Gastrocnemius medialis (tissue), 4 donors: ENCODE results near the gene FAM118A. TPM values are rescaled to one million over a fixed set of nuclear protein-coding genes. Genes with fewer than 3 reads are reported as not detected.

Source experiments
- ATAC-seq, 2 donors: fragments of 150-250 bp; one replicate each; pipeline ENCODE4 v1.9.1; 2016
- DNase-seq, 2 donors: peaks; one replicate each; pipeline ENCODE4 v3.0.0-alpha.2; 2019
- H3K27ac ChIP-seq, 4 donors: fragments of 200-600 bp; sonication (generic); 1 replicate in 1 of 4; 2 replicates in 3 of 4; pipeline ENCODE4 v1.5.1; 2016 to 2018; ENCODE audit warnings: mild to moderate bottlenecking in 2 of 4, moderate library complexity in 1 of 4
- H3K27me3 ChIP-seq, 3 donors: fragments of 200-600 bp; sonication (generic) in 2 of 3; 1 replicate in 1 of 3; 2 replicates in 2 of 3; pipeline versions ENCODE4 v1.5.1 to v1.6.0; 2016 to 2019; ENCODE audit warnings: mild to moderate bottlenecking in 1 of 3, moderate library complexity in 1 of 3
- H3K36me3 ChIP-seq, 2 donors: fragments of 200-600 bp; sonication (generic) in 1 of 2; one replicate each; pipeline ENCODE4 v1.5.1; 2017 to 2018
- H3K4me1 ChIP-seq, 2 donors: fragments of 200-600 bp; sonication (generic) in 1 of 2; one replicate each; pipeline ENCODE4 v1.5.1; 2016 to 2017; ENCODE audit warnings: mild to moderate bottlenecking in 2 of 2
- H3K4me3 ChIP-seq, 4 donors: fragments of 200-600 bp; sonication (generic) in 3 of 4; 1 replicate in 1 of 4; 2 replicates in 3 of 4; pipeline ENCODE4 v1.5.1; 2016 to 2019; ENCODE audit warnings: mild to moderate bottlenecking in 2 of 4
- H3K9me3 ChIP-seq, 3 donors: fragments of 200-600 bp; sonication (generic) in 2 of 3; 1 replicate in 1 of 3; 2 replicates in 2 of 3; pipeline ENCODE4 v1.5.1; 2016 to 2019
- POLR2A ChIP-seq, 2 donors: fragments of 450-650 bp; IDR thresholded peaks; one replicate each; pipeline ENCODE4 v1.6.1; 2017; ENCODE audit warnings: antibody characterized with exemption in 2 of 2, mild to moderate bottlenecking in 2 of 2, moderate library complexity in 2 of 2
- in situ Hi-C, 4 donors: fragments of 200-750 bp; cut with MboI; loops; one replicate each; pipeline versions ENCODE4 v1.15.0 to v1.8.0; 2017; ENCODE audit warnings: low sequenced_read_pairs in 4 of 4
- intact Hi-C: fragments of 100-400 bp; cut with DNase I; formaldehyde crosslinking; loops from one replicate; pipeline ENCODE4 v1.15.1; 2023; ENCODE audit warnings: low total_unique reads
- total RNA-seq, 4 donors: library from RNA; depleted of rRNA; stranded (reverse); fragments of >200 nt; gene quantifications; one replicate each; pipeline versions ENCODE4 v1.1.0 to v1.2.3, GENCODE V29; 2016
- TF ChIP-seq, protein P1 (sequence below), 5 experiments: fragments of 450-650 bp in 3 of 5; fragments of 200-600 bp in 2 of 5; sonication (generic) in 2 of 5; IDR thresholded peaks in 4 of 5; conservative IDR thresholded peaks in 1 of 5; 1 replicate in 4 of 5; 2 replicates in 1 of 5; pipeline ENCODE4 v1.5.1; 2016 to 2019; ENCODE audit warnings: antibody characterized with exemption in 5 of 5, mild to moderate bottlenecking in 3 of 5, moderate library complexity in 3 of 5

Gene FAM118A
- total RNA-seq, 4 donors from 2014 or later = 4.1 to 30.0 (median 24.2) TPM

DNA sequence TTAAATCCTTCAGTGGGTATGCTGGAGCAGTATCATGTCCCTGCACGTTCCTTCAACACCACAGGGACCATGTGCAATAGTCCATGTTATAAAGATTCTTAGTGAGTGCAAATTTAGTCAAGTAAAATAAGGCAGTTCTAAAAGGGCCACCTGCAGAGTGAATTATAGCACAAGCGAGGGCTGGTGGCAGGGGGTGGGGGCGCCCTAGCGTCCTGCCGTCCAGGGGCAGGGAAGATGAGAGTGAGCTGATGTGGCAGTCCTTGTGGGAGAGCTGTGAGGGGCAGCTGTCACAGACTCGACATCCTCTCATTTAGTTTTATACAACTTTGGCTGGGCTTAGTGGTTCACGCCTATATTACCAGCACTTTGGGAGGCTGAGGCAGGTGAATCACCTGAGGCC is 29.1 kb downstream of the FAM118A start:
- Histone ChIP-seq H3K36me3 (peaks cover 0 to 28% of the 10 kb centered on the region in 2 donors), H3K9me3 (no peaks in the 10 kb centered on the region), H3K4me1 (peaks cover 38 to 48% of the 10 kb centered on the region in 2 donors), H3K27me3 (no peaks in the 10 kb centered on the region), H3K27ac (no peak overlapping the region), H3K4me3 (no peak overlapping the region)
- no peak for TF ChIP-seq POLR2A (IDR thresholded peaks at IDR 0.05)
- TF ChIP-seq, protein P1, sequence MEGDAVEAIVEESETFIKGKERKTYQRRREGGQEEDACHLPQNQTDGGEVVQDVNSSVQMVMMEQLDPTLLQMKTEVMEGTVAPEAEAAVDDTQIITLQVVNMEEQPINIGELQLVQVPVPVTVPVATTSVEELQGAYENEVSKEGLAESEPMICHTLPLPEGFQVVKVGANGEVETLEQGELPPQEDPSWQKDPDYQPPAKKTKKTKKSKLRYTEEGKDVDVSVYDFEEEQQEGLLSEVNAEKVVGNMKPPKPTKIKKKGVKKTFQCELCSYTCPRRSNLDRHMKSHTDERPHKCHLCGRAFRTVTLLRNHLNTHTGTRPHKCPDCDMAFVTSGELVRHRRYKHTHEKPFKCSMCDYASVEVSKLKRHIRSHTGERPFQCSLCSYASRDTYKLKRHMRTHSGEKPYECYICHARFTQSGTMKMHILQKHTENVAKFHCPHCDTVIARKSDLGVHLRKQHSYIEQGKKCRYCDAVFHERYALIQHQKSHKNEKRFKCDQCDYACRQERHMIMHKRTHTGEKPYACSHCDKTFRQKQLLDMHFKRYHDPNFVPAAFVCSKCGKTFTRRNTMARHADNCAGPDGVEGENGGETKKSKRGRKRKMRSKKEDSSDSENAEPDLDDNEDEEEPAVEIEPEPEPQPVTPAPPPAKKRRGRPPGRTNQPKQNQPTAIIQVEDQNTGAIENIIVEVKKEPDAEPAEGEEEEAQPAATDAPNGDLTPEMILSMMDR (IDR thresholded peaks at IDR 0.05 in 4 of 5, conservative IDR thresholded peaks at IDR 0.05 in 1 of 5) = no peak
- intact Hi-C loops (no loop called here), in situ Hi-C loops (no loop called here)
- no peak for ATAC-seq
- DNase-seq = no peak

DNA sequence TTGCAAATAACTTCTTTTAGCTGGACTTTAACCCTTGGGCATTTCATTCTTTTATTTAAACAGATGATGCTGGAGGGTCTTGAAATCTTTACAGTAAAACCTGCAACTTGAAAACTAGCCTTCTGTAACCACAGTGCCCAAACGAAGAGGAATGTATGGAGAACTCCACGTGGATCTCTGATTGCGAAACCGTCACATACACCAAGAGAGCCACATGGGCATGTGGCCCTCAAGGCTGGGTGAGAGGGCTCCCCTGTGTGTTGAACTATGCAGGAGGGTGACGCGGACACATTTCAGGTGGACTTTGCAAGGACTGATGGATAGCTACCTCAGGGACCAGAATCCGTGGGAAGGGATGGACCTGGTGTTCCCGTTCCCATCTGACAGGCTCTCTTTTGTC is 30.6 kb downstream of the FAM118A start:
- H3K4me1 ChIP-seq = peaks cover 25 to 32% of the 10 kb centered on the region in 2 donors
- H3K27me3 ChIP-seq = no peaks in the 10 kb centered on the region
- no peak for TF ChIP-seq POLR2A (IDR thresholded peaks at IDR 0.05)
- TF ChIP-seq, protein P1 (IDR thresholded peaks at IDR 0.05 in 4 of 5, conservative IDR thresholded peaks at IDR 0.05 in 1 of 5) = no peak
- no peak overlapping the region for H3K27ac ChIP-seq
- H3K9me3 ChIP-seq = no peaks in the 10 kb centered on the region
- peaks cover 0 to 39% of the 10 kb centered on the region in 2 donors for H3K36me3 ChIP-seq
- in situ Hi-C loops (no loop called here), intact Hi-C loops (no loop called here)
- DNase-seq (no peak), ATAC-seq (no peak)
- H3K4me3 ChIP-seq = no peak overlapping the region

DNA sequence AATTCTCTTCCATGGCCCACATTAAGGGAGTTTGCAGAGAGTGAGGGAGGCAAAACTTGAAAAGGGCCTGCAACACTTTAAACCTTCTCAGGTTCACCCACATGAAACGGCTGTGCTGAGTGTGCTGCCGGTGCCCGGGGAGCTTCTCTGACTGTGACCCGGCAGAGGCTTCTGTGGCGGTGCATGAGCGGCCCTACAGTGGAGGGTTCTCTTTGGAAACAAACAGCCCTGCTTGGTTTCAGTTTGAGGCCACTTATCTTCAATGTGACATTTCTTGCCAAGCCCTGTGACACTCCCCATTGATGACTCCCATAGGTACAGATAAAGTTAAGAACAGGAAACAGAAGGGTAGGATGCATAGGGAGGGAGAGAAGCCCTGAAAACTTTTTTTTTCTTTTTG is 31.8 kb downstream of the FAM118A start:
- in situ Hi-C loops = no loop called here
- H3K36me3 ChIP-seq = peaks cover 0 to 39% of the 10 kb centered on the region in 2 donors
- H3K9me3 ChIP-seq = no peaks in the 10 kb centered on the region
- peaks cover 14 to 21% of the 10 kb centered on the region in 2 donors for H3K4me1 ChIP-seq
- DNase-seq (no peak), ATAC-seq (no peak)
- H3K27ac ChIP-seq = no peak overlapping the region
- H3K4me3 ChIP-seq = no peak overlapping the region
- intact Hi-C loops = no loop called here
- TF ChIP-seq, protein P1 (IDR thresholded peaks at IDR 0.05 in 4 of 5, conservative IDR thresholded peaks at IDR 0.05 in 1 of 5) = no peak
- no peak for TF ChIP-seq POLR2A (IDR thresholded peaks at IDR 0.05)
- no peaks in the 10 kb centered on the region for H3K27me3 ChIP-seq

DNA sequence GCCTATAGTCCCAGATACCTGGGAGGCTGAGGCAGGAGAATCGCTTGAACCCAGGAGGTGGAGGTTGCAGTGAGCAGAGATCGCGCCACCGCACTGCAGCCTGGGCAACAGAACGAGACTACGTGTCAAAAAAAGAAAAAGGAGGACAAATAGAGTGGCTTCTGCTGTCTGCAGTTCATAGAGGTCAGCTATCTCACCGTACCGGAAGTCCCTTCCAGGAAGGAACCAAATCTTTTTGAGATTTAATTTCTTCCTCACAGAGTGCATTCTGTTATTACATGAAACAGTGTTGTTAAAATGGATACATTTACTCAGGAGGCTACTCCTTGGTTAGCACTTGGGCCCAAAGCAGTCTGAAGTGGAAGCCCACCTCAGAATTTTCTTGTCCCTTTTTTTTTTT is 33.4 kb downstream of the FAM118A start:
- Histone ChIP-seq H3K27me3 (no peaks in the 10 kb centered on the region), H3K9me3 (no peaks in the 10 kb centered on the region), H3K4me1 (peaks cover 0 to 4% of the 10 kb centered on the region in 2 donors), H3K36me3 (peaks cover 0 to 34% of the 10 kb centered on the region in 2 donors), H3K27ac (no peak overlapping the region), H3K4me3 (no peak overlapping the region)
- ATAC-seq = no peak
- TF ChIP-seq POLR2A (IDR thresholded peaks at IDR 0.05) = no peak
- TF ChIP-seq, protein P1 (IDR thresholded peaks at IDR 0.05 in 4 of 5, conservative IDR thresholded peaks at IDR 0.05 in 1 of 5) = no peak
- intact Hi-C loops = no loop called here
- no peak for DNase-seq
- in situ Hi-C loops = no loop called here

DNA sequence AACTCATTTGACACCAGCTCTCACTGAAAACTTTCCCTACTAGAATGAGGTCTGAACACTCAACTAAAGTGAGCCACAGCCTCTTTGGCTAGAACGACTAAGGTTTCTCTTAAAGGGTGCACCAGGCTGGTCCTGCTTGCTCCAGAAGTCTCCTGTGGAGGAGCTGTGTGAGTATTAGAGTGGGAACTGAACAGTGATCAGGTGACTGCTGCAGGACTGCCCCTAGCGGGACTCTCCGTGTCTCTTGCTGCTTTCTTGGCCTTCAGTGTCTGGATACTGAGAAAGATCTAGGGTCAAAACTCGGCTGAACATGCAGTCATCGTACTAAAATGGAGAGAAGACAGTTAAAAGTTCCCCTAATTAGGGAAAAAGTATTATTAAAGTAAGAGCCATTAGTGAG is 34.6 kb downstream of the FAM118A start:
- Histone ChIP-seq H3K27me3 (no peaks in the 10 kb centered on the region), H3K9me3 (no peaks in the 10 kb centered on the region), H3K4me1 (no peaks in the 10 kb centered on the region), H3K27ac (no peak overlapping the region), H3K4me3 (no peak overlapping the region), H3K36me3 (peaks cover 0 to 32% of the 10 kb centered on the region in 2 donors)
- in situ Hi-C loops (no loop called here), intact Hi-C loops (no loop called here)
- TF ChIP-seq, protein P1 (IDR thresholded peaks at IDR 0.05 in 4 of 5, conservative IDR thresholded peaks at IDR 0.05 in 1 of 5) = peak in 1 of 5 experiments; percentile 38
- TF ChIP-seq POLR2A (IDR thresholded peaks at IDR 0.05) = no peak
- ATAC-seq (peak; percentile 27 to 67), DNase-seq (no peak)
